Urinary bladder (tissue), 4 donors: ENCODE data around the gene CLMP. TPM values are rescaled to one million over a fixed set of nuclear protein-coding genes. Genes with fewer than 3 reads are reported as not detected.
"Not testable (repeated sequence)": the region's sequence is repeated elsewhere in the genome, so short reads cannot be mapped to it uniquely, and the experiment has no call there.

Experiments used
- DNase-seq: peaks from one replicate; pipeline ENCODE4 v3.0.0-alpha.2; 2015; ENCODE audit errors: extremely low spot score
- H3K27ac ChIP-seq: one replicate; pipeline ENCODE4 v1.5.1; 2013; ENCODE audit warnings: low read depth, mild to moderate bottlenecking, moderate library complexity
- H3K36me3 ChIP-seq: one replicate; pipeline ENCODE4 v1.6.1; 2013; ENCODE audit warnings: mild to moderate bottlenecking, moderate library complexity; ENCODE audit not compliant: insufficient read depth
- H3K4me1 ChIP-seq: one replicate; pipeline ENCODE4 v1.6.1; 2013; ENCODE audit warnings: mild to moderate bottlenecking, moderate library complexity; ENCODE audit not compliant: insufficient read depth
- H3K4me3 ChIP-seq: one replicate; pipeline ENCODE4 v1.5.1; 2013; ENCODE audit warnings: low read depth, low read length
- WGBS: extraction: QIAGEN DNeasy Blood & Tissue Kit; methylation state at CpG from one replicate; pipeline ENCODE4 v1.1.7; 2013; 5-methylcytosine and 5-hydroxymethylcytosine counted together
- polyA plus RNA-seq: library from polyadenylated mRNA; stranded (reverse); fragments of 200-250 nt; gene quantifications from one replicate; pipeline ENCODE4 v1.2.3, GENCODE V29; 2013
- total RNA-seq: library from RNA; depleted of rRNA; stranded (reverse); fragments of >200 nt; gene quantifications from one replicate; pipeline ENCODE4 v1.2.3, GENCODE V29; 2014
- donor health status: healthy with polysubstance abuse.
- donor health status: healthy.

The CLMP gene
- total and polyA plus RNA-seq, 2 donors, result 41.0 to 46.0 TPM

- peaks cover 1% of the 10 kb centered on the region for H3K4me1 ChIP-seq
- peaks cover 2% of the 10 kb centered on the region for H3K36me3 ChIP-seq
- no peak for DNase-seq
- no peak overlapping the region for H3K27ac ChIP-seq
- H3K4me3 ChIP-seq, result peak overlapping the region; percentile 90
- 7% methylated on average over 8 of the region's 8 CpGs for WGBS
These were observed 134.6 kb downstream of the CLMP start for GRCh38 chr11:123060277-123061000.

GRCh38 chr11:123059041-123059920, 135.8 kb downstream of the CLMP start:
- H3K36me3 ChIP-seq, DNase-seq, H3K4me1 ChIP-seq: not testable (repeated sequence)
- Histone ChIP-seq H3K4me3 (peak overlapping the region; percentile 90), H3K27ac (peak overlapping the region; percentile 26)
- 57% methylated on average over 18 of the region's 18 CpGs for WGBS

GRCh38 chr11:123057661-123058305, 137.3 kb downstream of the CLMP start:
- Histone ChIP-seq H3K36me3 (peaks cover 2% of the 10 kb centered on the region), H3K4me1 (peaks cover 1% of the 10 kb centered on the region), H3K27ac (no peak overlapping the region), H3K4me3 (no peak overlapping the region)
- 83% methylated on average over 5 of the region's 5 CpGs for WGBS
- DNase-seq, result no peak

DNA sequence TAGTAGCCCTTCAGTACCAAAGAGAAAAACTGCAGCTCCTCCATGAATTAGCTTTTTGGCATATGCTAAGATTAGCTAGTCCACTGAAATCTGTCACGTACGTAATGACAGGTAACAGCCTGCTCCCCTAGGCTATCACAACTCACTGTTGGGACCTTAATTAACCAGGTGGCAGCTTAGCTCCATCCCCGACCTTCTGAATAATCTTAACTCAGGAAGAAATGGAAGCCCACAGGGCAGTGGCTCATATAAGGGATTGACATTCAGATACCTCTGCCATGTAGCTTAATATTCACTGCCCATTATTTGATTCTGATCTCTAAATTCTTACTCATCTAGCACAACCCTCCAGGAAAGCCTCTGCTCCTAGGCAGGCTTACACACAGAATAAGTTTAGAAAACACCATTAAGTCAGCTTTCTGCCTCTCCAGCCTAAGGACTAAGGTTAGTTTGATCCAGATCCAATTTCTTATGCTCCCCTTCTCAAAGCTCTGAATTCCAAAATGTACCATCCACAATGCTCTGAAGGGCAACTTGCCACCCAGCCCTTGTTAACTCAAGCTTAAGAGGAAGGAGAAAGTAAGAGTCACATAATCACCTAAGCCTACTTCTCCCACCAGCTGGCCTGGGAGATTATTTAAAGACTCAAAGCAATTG, 138.1 kb downstream of the CLMP start:
- Histone ChIP-seq H3K27ac (no peak overlapping the region), H3K36me3 (peaks cover 2% of the 10 kb centered on the region), H3K4me3 (no peak overlapping the region), H3K4me1 (peaks cover 1% of the 10 kb centered on the region)
- WGBS, result 56% methylated on average over 3 of the region's 3 CpGs
- no peak for DNase-seq

DNA sequence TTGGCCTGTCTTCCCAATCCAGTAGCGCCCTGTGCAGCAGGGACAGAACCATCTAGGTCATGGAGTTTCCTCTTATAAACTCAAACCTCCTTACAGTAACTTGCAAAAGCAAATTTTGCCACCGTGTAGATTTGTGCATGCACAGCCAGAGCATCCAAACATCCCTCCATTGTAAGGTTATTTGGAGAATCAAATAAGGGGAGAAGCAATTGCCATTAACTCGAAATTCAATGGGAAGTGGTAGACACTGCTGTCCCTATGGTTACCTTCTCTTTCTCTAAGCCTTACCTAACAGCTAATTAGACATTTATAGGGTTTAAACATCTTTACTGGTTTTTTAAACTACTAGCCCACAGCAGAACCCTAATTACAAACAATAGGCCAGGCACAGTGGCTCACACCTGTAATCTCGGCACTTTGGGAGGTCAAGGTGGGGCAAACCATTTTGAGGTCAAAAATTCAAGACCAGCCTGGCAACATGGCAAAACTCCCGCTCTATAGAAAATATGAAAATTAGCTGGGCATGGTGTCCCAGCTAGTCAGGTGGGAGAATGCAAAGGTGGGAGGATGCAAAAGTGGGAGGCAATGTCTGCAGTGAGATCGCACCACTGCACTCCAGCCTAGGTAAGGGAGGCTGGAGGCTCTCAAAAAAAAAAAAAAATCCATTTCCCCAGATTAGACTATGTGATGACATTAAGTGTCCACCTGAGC, 139.7 kb downstream of the CLMP start:
- Histone ChIP-seq H3K36me3 (peaks cover 2% of the 10 kb centered on the region), H3K4me1 (peaks cover 1% of the 10 kb centered on the region), H3K27ac (no peak overlapping the region), H3K4me3 (no peak overlapping the region)
- WGBS, result 73% methylated on average over 6 of the region's 6 CpGs
- no peak for DNase-seq

- no peak overlapping the region for H3K4me3 ChIP-seq
- H3K27ac ChIP-seq, result no peak overlapping the region
- H3K36me3 ChIP-seq, result peaks cover 2% of the 10 kb centered on the region
- H3K4me1 ChIP-seq, result peaks cover 1% of the 10 kb centered on the region
- WGBS, result 22% methylated on average over 11 of the region's 11 CpGs
- peak; percentile 54 for DNase-seq
These were observed 140.6 kb downstream of the CLMP start for GRCh38 chr11:123054301-123055065.

DNA sequence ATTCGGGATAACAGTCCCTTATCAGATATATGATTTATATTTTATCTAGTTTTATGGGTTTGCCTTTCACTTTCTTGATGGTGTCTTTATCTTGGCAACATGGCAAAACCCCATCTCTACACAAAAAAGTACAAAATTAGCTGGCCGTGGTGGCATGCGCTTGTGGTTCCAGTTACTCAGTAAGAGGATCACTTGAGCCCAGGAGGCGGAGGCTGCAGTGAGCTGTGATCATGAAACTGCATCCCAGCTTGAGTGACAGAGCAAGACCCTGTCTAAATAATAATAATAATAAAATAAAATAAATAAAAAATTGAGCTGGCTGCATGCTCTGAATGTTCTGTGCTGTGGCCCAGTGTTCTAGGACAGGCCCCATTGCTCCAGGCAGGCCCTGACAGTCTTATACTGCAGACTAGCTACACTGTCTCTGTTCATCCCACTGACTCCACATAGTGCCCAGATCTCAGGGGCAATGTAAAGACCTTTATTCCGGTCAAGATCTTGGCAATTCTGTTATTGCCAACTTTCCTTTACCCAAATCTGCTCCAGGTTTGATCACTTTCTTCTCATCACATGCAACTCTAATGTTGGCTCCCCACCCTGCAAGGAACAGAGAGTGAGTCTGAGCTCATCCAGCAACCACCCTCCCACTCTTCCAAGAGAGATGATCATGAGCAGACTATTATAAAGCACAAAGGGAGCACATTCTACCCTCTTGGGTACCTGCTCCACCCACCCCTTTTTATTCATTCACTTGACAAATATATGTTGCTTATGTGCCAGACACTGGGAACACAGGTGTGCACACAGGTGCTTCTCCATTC, 141.9 kb downstream of the CLMP start:
- peaks cover 2% of the 10 kb centered on the region for H3K36me3 ChIP-seq
- H3K4me1 ChIP-seq, result peaks cover 1% of the 10 kb centered on the region
- H3K4me3 ChIP-seq, result no peak overlapping the region
- 83% methylated on average over 5 of the region's 5 CpGs for WGBS
- peak overlapping the region; percentile 18 for H3K27ac ChIP-seq
- no peak for DNase-seq

- 98% methylated on average over 4 of the region's 4 CpGs for WGBS
- no peak overlapping the region for H3K27ac ChIP-seq
- no peaks in the 10 kb centered on the region for H3K36me3 ChIP-seq
- H3K4me1 ChIP-seq, result no peaks in the 10 kb centered on the region
- DNase-seq, result no peak
- H3K4me3 ChIP-seq, result no peak overlapping the region
These were observed 143.4 kb downstream of the CLMP start for GRCh38 chr11:123051634-123052033.

DNA sequence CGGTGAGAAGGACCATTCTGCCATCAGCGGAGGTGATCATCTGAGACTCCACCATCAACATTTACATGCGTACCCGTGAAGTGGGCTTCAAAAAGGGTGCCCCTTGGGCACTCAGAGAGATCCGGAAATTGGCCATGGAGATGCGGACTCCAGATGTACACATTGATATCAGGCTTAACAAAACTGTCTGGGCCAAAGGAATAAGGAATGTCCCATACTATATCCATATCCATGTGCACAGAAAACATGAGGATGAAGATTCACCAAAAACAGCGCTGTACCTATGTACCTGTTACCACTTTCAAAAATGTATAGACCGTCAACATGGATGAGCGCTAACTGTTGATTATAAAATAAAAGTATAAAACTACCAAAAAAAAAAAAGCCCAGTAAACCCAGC, 143.9 kb downstream of the CLMP start:
- Histone ChIP-seq H3K4me3 (no peak overlapping the region), H3K27ac (no peak overlapping the region), H3K36me3 (no peaks in the 10 kb centered on the region), H3K4me1 (no peaks in the 10 kb centered on the region)
- 95% methylated on average over 9 of the region's 9 CpGs for WGBS
- DNase-seq, result no peak

DNA sequence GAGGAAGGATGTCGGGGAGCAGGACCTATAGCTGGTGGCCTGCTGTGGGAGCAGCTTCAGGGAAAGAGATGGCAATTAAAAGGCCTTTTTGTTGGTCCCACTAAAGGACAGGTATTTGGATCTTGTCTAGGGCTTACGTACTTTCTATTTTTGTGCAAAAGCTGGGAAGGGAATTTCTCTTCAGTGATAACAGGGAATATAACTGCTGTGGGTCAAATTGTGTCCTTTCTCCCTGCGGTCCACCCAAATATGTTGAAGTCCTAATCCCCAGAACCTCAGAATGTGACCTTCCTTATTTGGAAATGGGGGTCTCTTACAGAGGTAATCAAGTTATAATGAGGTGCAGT, 147.1 kb downstream of the CLMP start:
- H3K4me1 ChIP-seq, result no peaks in the 10 kb centered on the region
- H3K4me3 ChIP-seq, result no peak overlapping the region
- DNase-seq, result no peak
- H3K27ac ChIP-seq, result no peak overlapping the region
- H3K36me3 ChIP-seq, result no peaks in the 10 kb centered on the region
- whole genome bisulfite sequencing, result 89% methylated on average over 3 of the region's 3 CpGs

DNA sequence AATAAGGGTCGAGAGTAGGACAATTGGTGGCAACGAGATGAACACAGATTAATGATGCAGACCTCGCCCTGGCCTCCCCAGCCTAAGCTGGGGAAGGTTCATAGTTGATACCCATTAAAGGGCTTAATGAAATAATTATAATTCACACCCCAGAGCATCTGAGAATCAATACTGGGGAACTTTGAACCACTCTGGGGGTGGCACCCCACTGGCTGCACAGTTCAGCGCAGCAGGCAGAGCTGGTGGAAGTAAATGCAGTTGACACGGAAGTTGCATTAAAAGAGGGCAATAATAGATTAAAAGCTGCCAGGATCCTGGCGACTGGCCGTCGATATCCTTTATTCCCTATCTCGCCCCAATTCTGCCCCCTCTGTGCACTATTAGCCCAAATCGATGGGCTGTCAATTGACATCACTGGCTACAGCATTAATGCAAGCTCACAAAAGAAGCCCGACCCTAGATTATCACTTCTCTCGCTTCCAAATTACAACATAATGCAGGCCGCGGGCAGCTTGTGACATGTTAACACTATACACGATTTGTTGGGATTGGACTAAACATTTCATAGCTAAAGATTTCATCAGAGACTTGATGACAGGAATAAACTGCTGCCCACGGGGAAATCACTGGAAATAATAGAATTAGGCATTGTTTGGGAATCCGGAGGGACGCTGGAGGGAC, 147.6 kb downstream of the CLMP start:
- H3K36me3 ChIP-seq, result no peaks in the 10 kb centered on the region
- H3K4me3 ChIP-seq, result no peak overlapping the region
- H3K4me1 ChIP-seq, result no peaks in the 10 kb centered on the region
- WGBS, result 81% methylated on average over 18 of the region's 18 CpGs
- DNase-seq, result no peak
- no peak overlapping the region for H3K27ac ChIP-seq
